HG03571 (cell line): ENCODE measurements around the gene DIP2B.
"Not testable (repeated sequence)": the region's sequence is repeated elsewhere in the genome, so short reads cannot be mapped to it uniquely, and the experiment has no call there.

Experiments used
- ATAC-seq: cut with Tn5 transposase; IDR thresholded peaks from one replicate; pipeline ENCODE4 v1.9.1; 2021; ENCODE audit not compliant: unreplicated experiment

The DIP2B gene

DNA sequence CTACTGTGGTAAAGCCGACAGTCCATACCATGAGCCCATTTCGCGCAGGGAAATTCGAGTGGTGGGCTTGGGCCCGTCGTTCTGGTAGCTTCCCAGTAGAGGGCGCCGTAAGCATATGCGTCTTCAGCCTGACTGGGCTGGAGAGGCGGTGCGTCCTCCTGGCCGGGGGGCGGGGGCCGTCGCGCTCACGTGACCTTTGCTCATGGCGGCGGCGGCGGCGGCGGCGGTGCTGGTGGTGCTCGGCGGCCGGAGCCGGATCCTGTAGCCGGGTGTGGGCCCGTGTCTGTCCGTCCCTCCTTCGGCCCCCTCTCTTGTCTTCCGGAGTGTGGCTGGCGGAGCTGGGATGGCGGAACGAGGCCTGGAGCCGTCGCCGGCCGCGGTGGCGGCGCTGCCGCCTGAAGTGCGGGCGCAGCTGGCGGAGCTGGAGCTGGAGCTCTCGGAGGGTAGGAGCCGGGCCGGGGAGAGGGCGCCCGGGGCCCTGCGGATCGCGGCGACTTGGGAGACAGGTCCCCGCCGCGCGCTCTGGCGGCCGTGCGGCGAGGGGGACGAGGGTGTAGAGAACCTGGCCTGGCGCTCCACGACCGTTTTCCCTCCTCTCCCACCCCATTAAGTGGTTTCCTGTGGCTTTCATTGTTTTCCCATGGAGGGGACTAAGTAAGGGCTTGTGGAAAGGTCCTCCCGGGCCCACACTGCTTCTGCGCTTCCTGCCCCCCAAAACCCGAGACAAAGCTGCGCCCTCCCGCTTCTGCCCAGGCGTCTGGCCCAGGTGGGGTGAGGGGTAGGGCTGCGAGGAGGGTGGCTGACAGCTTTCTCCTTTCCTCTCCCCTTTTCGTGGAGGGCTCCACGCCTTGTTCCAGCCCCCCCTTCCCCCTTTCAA is at the start of gene DIP2B:
TSS of gene DIP2B (plus strand) at position 188 of the 877 bp plus-strand sequence. CDS start at position 344, 156 bp downstream.
- ATAC-seq, result peak; percentile 71

DNA sequence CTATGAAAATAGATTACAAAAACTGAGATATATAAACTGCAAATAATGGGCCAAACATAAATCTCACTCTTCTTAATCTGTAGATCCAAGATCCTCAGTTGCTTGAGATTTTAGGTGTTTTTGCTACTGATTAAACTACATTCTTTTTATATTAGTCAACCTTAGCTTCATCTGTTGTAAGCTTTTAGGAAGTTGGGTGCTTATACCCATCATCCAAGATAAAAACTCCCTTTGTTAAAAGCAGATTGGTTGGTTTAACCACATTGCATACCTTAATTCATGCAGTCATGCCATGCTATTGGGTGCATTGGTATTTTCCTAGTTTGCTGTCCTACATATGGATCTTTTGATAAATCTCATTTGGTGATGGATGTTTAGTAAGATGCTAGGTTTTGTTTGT is 46.2 kb upstream of the DIP2B start:
- ATAC-seq, result no peak

DNA sequence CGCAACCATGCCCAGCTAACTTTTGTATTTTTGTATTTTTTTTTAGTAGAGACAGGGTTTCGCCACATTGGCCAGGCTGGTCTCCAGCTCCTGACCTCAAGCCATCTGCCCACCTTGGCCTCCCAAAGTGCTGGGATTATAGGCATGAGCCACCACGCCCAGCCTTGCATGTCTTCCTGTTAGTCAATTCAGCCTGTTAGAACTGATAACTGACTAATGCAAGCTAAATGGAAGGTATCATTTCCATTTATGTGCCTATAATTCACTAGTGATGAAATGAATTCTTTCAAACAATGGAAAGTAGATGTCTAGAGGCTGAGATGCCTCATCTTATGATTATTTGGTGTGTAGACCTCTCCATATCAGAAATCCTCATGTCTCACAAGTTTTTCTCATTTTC is 37.3 kb upstream of the DIP2B start:
- no peak for ATAC-seq

GRCh38 chr12:50477241-50477832 is 27.4 kb upstream of the DIP2B start:
- ATAC-seq, result no peak

- ATAC-seq, result no peak
These were observed 22.2 kb upstream of the DIP2B start for GRCh38 chr12:50482571-50482970.

DNA sequence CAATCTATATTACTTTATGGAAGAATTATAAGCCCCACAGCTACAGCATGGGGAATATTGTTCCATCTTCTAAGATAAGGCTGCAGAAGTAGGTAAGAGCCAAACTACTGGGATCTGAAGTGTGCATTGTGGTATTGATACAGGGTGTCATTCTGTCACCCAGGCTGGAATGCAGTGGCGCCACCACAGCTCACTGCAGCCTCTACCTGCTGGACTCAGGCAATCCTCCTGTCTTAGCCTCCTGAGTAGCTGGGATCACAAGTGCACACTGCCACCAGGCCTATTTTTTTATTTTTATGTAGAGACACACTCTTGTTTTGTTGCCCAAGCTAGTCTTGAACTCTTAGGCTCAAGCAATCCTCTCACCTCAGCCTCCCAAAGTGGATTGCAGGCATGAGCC is 21.3 kb upstream of the DIP2B start:
- no peak for ATAC-seq

GRCh38 chr12:50488801-50489200 is 16.0 kb upstream of the DIP2B start:
- ATAC-seq, result no peak

DNA sequence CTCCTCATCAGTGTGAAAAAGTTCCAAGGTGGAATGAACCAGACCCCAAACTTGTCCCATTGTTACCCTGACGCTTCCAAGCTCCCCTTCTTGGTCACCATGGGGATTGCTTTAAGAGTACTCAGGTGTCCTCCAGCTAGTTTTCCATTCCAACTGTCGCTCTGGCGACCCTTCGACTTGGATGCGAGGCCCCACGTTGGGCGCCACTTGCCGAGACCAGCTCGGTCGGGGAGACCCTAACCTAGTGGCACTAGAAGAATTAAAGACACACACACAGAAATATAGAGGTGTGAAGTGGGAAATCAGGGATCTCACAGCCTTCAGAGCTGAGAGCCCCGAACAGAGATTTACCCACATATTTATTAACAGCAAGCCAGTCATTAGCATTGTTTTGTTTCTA is 6.7 kb upstream of the DIP2B start:
- ATAC-seq, result not testable (repeated sequence)

GRCh38 chr12:50505675-50506530 is 1.1 kb downstream of the DIP2B start:
- ATAC-seq, result no peak

DNA sequence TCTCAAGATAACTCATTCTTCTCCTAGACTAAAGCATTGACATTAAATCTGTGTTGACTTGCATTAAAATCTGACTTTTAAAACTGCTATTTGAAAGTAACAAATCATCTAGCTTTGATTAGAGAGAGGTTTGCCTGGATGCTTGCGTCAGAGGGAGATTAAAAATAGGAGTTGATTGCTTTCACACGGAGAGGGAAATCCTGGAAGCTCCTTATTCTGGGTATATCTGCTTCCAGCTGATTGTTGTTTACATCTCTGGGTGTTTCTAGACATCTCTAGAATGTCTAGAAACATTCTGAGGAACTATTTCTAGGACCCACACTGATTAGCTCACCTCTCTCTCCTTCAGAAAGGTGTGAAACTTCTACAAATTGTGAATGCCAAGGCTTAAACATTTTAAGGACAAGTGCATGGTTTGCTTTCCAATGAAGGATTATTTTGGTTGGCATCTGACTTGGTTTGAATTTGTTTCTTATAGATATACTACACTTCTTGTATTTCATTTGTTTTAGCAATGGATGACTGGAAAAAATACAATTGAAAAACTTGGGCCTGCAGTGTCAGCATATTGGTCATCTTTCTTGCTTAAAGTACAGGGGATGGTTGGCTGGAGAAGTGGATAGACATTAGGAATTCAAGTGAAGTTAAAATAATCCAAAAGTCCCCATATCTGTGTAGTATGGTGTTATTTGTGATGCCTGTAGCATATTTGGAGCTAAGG is 2.1 kb downstream of the DIP2B start:
- ATAC-seq, result no peak

GRCh38 chr12:50507474-50507838 is 2.7 kb downstream of the DIP2B start:
- ATAC-seq, result no peak

- no peak for ATAC-seq
These were observed 3.1 kb downstream of the DIP2B start for GRCh38 chr12:50507930-50508329.

- no peak for ATAC-seq
These were observed 3.6 kb downstream of the DIP2B start for GRCh38 chr12:50508414-50508813.

DNA sequence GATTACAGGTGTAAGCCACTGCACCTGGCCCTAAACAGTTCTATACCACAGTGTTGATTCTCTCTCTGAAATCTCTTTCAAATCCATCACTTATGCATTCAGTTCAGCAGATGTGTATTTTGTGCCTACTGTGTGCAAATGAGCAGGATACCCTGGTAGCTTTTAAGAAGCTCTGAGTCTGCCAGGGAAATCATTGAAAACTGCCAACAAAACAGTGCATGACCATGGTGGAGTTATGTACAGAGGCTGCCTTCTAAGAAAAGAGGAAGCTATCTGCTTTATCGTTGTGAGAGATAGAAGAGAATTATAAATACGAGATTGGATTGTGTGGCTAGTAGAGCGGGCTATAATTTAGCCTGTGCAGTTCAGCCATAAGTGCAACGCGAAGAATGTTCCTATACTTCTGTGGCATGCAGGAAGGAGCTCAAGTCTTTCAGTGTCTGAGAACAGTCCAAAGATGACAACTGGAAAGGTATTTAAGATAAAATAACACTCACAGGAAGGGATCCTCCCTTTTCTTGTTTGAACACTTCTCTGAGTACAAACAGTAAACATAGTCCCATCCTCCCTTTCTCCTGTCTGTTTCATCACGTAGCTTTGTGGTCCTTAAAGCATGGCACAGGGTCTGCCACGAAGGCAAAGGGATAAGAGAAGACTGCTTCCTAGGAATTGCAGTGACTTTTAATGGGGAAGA is 4.3 kb downstream of the DIP2B start:
- ATAC-seq, result no peak

GRCh38 chr12:50514526-50515276 is 9.9 kb downstream of the DIP2B start:
- no peak for ATAC-seq

GRCh38 chr12:50515587-50515986 is 10.8 kb downstream of the DIP2B start:
- no peak for ATAC-seq

DNA sequence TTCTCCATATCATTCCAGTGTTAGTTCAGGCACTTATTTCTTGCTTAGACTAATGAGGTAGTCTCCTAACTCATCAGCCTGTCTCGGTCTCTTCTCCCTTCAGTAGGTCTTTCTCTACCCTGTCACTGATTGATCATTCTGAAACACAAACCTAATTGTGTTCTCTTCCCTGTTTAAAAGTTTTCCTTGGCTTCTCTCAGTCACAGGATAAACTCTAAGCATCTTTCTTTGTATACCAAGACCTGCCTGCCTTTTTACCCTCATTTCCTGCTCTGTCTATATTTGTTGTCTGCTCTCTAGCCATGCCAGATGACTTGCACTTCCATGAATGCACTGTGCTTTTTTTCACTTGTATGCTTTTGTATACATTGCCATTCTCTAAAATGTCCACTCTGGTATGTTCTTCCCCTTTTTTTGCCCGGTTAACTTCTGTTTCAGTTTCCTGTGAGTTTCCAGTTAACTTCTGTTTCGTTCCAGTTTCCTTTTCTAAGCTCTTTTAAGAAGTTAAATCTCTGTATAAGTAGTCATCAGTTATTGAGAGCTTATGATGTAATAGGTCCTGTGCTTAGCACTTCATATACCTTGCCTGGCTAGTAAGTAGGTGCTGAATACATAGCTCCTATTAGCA is 12.8 kb downstream of the DIP2B start:
- ATAC-seq, result peak; percentile 67

DNA sequence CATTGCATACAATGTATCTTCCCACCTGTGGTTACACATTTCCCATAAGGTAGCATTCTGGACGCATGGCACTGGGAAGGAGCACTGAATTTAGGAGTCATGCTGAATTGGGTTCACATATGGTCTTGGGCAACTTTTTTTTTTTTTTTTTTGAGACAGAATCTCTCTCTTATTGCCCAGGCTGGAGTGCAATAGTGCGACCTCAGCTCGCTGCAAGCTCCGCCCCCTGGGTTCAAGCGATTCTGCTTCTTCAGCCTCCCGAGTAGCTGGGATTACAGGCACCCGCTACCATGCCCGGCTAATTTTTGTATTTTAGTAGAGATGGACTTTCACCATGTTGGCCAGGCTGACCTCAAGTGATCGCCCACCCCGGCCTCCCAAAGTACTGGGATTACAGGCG is 13.3 kb downstream of the DIP2B start:
- ATAC-seq, result no peak

GRCh38 chr12:50519353-50519752 is 14.6 kb downstream of the DIP2B start:
- ATAC-seq, result no peak
